HCT116 (cell line): Measurements from ENCODE around the gene ASRGL1. TPM values are rescaled to one million over a fixed set of nuclear protein-coding genes. Genes with fewer than 3 reads are reported as not detected.

Source experiments
- ATAC-seq: fragments of 200-7000 bp; cut with Tn5 transposase; 2 replicates; pipeline ENCODE4 v1.9.1; 2020; ENCODE audit warnings: mild to moderate bottlenecking, moderate library complexity
- BruUV-seq: library from RNA; stranded (reverse); fragments of 400-500 nt; replicated peaks from 2 replicates; lab custom pipeline; 2021; lab: Mats Ljungman, UMichigan
- CTCF ChIA-PET: fragments of 300-600 bp; sonication (Branson Sonifier 250); formaldehyde crosslinking; loops from one replicate; lab custom pipeline; 2021; ENCODE audit warnings: antibody characterized with exemption; lab: Charles Lee
- POLR2A ChIA-PET: fragments of 300-600, 350-600 bp; sonication (Branson Sonifier 250); formaldehyde crosslinking; loops from one replicate; lab custom pipeline; 2021; ENCODE audit warnings: antibody characterized with exemption; lab: Charles Lee
- RAD21 ChIA-PET, 2 experiments: fragments of 300-600 bp; sonication (Branson Sonifier 250); formaldehyde crosslinking; loops; one replicate each; lab custom pipeline; 2023; ENCODE audit warnings: low total read pairs in 2 of 2; ENCODE audit not compliant: uncharacterized antibody in 2 of 2, unreplicated experiment in 2 of 2, low non-redundant PET in 1 of 2; lab: Charles Lee
- DNase-seq: peaks from one replicate; pipeline ENCODE4 v3.0.0-alpha.2; 2010; ENCODE audit warnings: low read depth, low spot score
- H2AFZ ChIP-seq: fragments of 200-600 bp; shearing (Covaris generic), sonication (generic); 2 replicates; pipeline ENCODE4 v1.6.1; 2017; ENCODE audit warnings: low read depth, mixed run types, mixed read lengths, antibody characterized with exemption, low read length; ENCODE audit not compliant: poor library complexity, severe bottlenecking
- H3K27ac ChIP-seq: 2 replicates; pipeline ENCODE4 v1.5.1; 2012; ENCODE audit warnings: low read depth, low read length
- H3K27me3 ChIP-seq: fragments of 200-600 bp; sonication (generic); 2 replicates; pipeline ENCODE4 v1.6.1; 2016; ENCODE audit warnings: mixed run types, low read length, mixed read lengths; ENCODE audit not compliant: insufficient read depth
- H3K36me3 ChIP-seq, 2 experiments: fragments of 200-500 bp in 1 of 2; fragments of 200-600 bp in 1 of 2; sonication (Bioruptor generic) in 1 of 2; sonication (generic) in 1 of 2; 2 replicates each; pipeline versions ENCODE4 v1.5.1 to v1.6.1; 2014 to 2016; ENCODE audit warnings: low read length in 2 of 2, inconsistent platforms in 1 of 2, mixed read lengths in 1 of 2, mixed run types in 1 of 2; ENCODE audit not compliant: insufficient read depth in 2 of 2, control insufficient read depth in 1 of 2
- H3K4me1 ChIP-seq, 2 experiments: fragments of 200-600 bp in 1 of 2; sonication (generic) in 1 of 2; 2 replicates each; pipeline versions ENCODE4 v1.5.1 to v1.6.1; 2012 to 2017; ENCODE audit warnings: low read length in 2 of 2, inconsistent platforms in 1 of 2, mild to moderate bottlenecking in 1 of 2, mixed read lengths in 1 of 2, mixed run types in 1 of 2, moderate library complexity in 1 of 2; ENCODE audit not compliant: insufficient read depth in 2 of 2, control insufficient read depth in 1 of 2
- H3K4me2 ChIP-seq: fragments of 200-600 bp; sonication (generic); 2 replicates; pipeline ENCODE4 v1.6.1; 2017; ENCODE audit warnings: mixed run types, low read length, mixed read lengths
- H3K4me3 ChIP-seq, 2 experiments: fragments of 200-600 bp in 1 of 2; sonication (generic) in 1 of 2; replicated peaks in 1 of 2; 2 replicates each; pipeline ENCODE4 v1.5.1; 2011 to 2016; ENCODE audit warnings: low read length in 2 of 2, control low read depth in 1 of 2, low read depth in 1 of 2, mild to moderate bottlenecking in 1 of 2, mixed read lengths in 1 of 2, mixed run types in 1 of 2
- H3K79me2 ChIP-seq: fragments of 200-600 bp; sonication (generic); 2 replicates; pipeline ENCODE4 v1.6.1; 2017; ENCODE audit warnings: mild to moderate bottlenecking, mixed run types, low read length, moderate library complexity, mixed read lengths; ENCODE audit not compliant: insufficient read depth
- H3K9ac ChIP-seq: fragments of 200-600 bp; sonication (generic); 2 replicates; pipeline ENCODE4 v1.6.1; 2016; ENCODE audit warnings: low read length, mixed read lengths
- H3K9me2 ChIP-seq: fragments of 200-600 bp; sonication (generic), shearing (Covaris generic); 2 replicates; pipeline ENCODE4 v1.6.1; 2017; ENCODE audit warnings: mixed run types, mild to moderate bottlenecking, moderate library complexity; ENCODE audit not compliant: insufficient read depth
- H3K9me3 ChIP-seq, 2 experiments: fragments of 200-500 bp in 1 of 2; fragments of 200-600 bp in 1 of 2; sonication (Bioruptor generic) in 1 of 2; sonication (generic) in 1 of 2; 2 replicates each; pipeline ENCODE4 v1.6.1; 2014 to 2017; ENCODE audit warnings: low read length in 2 of 2, mixed read lengths in 2 of 2, inconsistent platforms in 1 of 2, low read depth in 1 of 2, mild to moderate bottlenecking in 1 of 2, mixed run types in 1 of 2, moderate library complexity in 1 of 2; ENCODE audit not compliant: control insufficient read depth in 1 of 2, insufficient read depth in 1 of 2
- H4K20me1 ChIP-seq: fragments of 200-600 bp; sonication (generic), shearing (Covaris generic); 2 replicates; pipeline ENCODE4 v1.6.1; 2017; ENCODE audit warnings: mixed run types, mild to moderate bottlenecking, moderate library complexity; ENCODE audit not compliant: insufficient read depth
- CBX3 ChIP-seq: IDR thresholded peaks from 2 replicates; pipeline ENCODE4 v1.6.1; 2012; ENCODE audit warnings: low read depth
- EGR1 ChIP-seq: IDR thresholded peaks from 2 replicates; pipeline ENCODE4 v1.6.1; 2012; ENCODE audit warnings: low read depth
- ELF1 ChIP-seq: IDR thresholded peaks from 2 replicates; pipeline ENCODE4 v1.6.1; 2012; ENCODE audit warnings: low read depth, borderline replicate concordance
- EZH2 ChIP-seq: fragments of 200-600 bp; sonication (generic); IDR thresholded peaks from 2 replicates; pipeline ENCODE4 v1.6.1; 2017; ENCODE audit warnings: antibody characterized with exemption, mixed run types
- FOSL1 ChIP-seq: IDR thresholded peaks from 2 replicates; pipeline ENCODE4 v1.6.1; 2012; ENCODE audit warnings: low read depth
- JUND ChIP-seq: IDR thresholded peaks from 2 replicates; pipeline ENCODE4 v1.6.1; 2012
- POLR2A ChIP-seq: IDR thresholded peaks from 2 replicates; pipeline ENCODE4 v1.7.0; 2011; ENCODE audit warnings: borderline replicate concordance; ENCODE audit not compliant: insufficient read depth, insufficient read length; ENCODE audit errors: extremely low read depth
- POLR2AphosphoS5 ChIP-seq: IDR thresholded peaks from 2 replicates; pipeline ENCODE4 v1.6.1; 2011; ENCODE audit warnings: mild to moderate bottlenecking, low read depth, low read length, moderate library complexity
- SIN3A ChIP-seq: IDR thresholded peaks from 2 replicates; pipeline ENCODE4 v1.6.1; 2012; ENCODE audit warnings: low read depth
- SRF ChIP-seq: IDR thresholded peaks from 2 replicates; pipeline ENCODE4 v1.6.1; 2012; ENCODE audit warnings: low read depth
- TCF7L2 ChIP-seq: IDR thresholded peaks from 2 replicates; pipeline ENCODE4 v1.7.0; 2011; ENCODE audit warnings: borderline replicate concordance, inconsistent platforms; ENCODE audit not compliant: insufficient read depth, insufficient read length; ENCODE audit errors: extremely low read depth
- YY1 ChIP-seq: IDR thresholded peaks from 2 replicates; pipeline ENCODE4 v1.6.1; 2011; ENCODE audit warnings: low read length, low read depth, moderate library complexity, mild to moderate bottlenecking; ENCODE audit not compliant: insufficient replicate concordance; ENCODE audit errors: extremely low read depth
- ZFX ChIP-seq: fragments of 450-650 bp; IDR thresholded peaks from 2 replicates; pipeline ENCODE4 v1.6.1; 2017
- ZNF274 ChIP-seq: fragments of 200-500 bp; sonication (Bioruptor generic); IDR thresholded peaks from 2 replicates; pipeline ENCODE4 v1.6.1; 2014; ENCODE audit warnings: mild to moderate bottlenecking, low read depth, low read length, inconsistent platforms
- intact Hi-C: fragments of 100-400 bp; cut with micrococcal nuclease; formaldehyde crosslinking; loops from 2 replicates; pipeline ENCODE4 v1.10.0; 2022
- total RNA-seq: library from RNA; stranded (reverse); gene quantifications from one replicate; pipeline ENCODE4 v1.2.1, GENCODE V29; 2021; ENCODE audit not compliant: unreplicated experiment
- TF ChIP-seq, protein P1 (sequence below): IDR thresholded peaks from 2 replicates; pipeline ENCODE4 v1.6.1; 2012
- TF ChIP-seq, protein P2 (sequence below), 3 experiments: fragments of 200-600 bp in 1 of 3; sonication (generic) in 1 of 3; IDR thresholded peaks in 2 of 3; conservative IDR thresholded peaks in 1 of 3; 2 replicates each; pipeline ENCODE4 v1.5.1; 2012 to 2017; ENCODE audit warnings: low read depth in 2 of 3, low read length in 2 of 3, antibody characterized with exemption in 1 of 3, borderline replicate concordance in 1 of 3, control low read depth in 1 of 3, mild to moderate bottlenecking in 1 of 3, mixed read lengths in 1 of 3, mixed run types in 1 of 3, moderate library complexity in 1 of 3; ENCODE audit not compliant: insufficient read depth in 1 of 3
- TF ChIP-seq, protein P3 (sequence below): IDR thresholded peaks from 2 replicates; pipeline ENCODE4 v1.6.1; 2012

Gene ASRGL1
- total RNA-seq, 1 experiment from 2014 or later: 27.6 TPM

DNA sequence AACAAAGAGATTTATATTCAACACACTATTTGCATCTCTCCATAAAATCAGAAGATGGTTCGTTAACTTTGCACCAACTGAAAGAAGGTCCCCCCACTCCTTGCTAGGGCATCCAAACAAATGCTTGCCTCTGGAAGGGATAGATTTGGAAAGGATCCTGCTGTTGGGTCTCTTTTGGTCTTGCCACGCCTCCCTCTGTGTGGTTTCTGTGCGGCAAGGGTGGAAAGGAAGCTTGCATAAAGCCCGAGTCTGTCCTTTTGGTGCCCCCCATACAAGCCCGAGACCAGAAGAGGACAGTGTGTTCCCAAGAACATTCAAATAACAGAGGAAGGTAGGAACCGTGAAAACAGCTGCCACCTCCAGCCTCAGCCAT is 96.6 kb downstream of the ASRGL1 start:
- no peak overlapping the region for H3K27ac ChIP-seq
- no peaks in the 10 kb centered on the region for H3K27me3 ChIP-seq
- H2AFZ ChIP-seq: no peak overlapping the region
- RAD21 ChIA-PET: interaction anchor here in 1 of 2 experiments (0.9 kb wide), 1 partner anchor 9 kb away, joined by 5 read pairs; no protein-coding TSS in a partner anchor
- POLR2A ChIA-PET: no interaction called here
- TF ChIP-seq POLR2A (no peak), CBX3 (no peak), ZFX (no peak), FOSL1 (no peak), ELF1 (no peak)
- TF ChIP-seq, protein P1, sequence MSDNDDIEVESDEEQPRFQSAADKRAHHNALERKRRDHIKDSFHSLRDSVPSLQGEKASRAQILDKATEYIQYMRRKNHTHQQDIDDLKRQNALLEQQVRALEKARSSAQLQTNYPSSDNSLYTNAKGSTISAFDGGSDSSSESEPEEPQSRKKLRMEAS: no peak
- no peak overlapping the region for H3K9ac ChIP-seq
- H3K4me3 ChIP-seq: no peak overlapping the region
- CTCF ChIA-PET: interaction anchor here (2.0 kb wide), 1 partner anchor 9 kb away, joined by 9 read pairs; no protein-coding TSS in a partner anchor
- H4K20me1 ChIP-seq: no peaks in the 10 kb centered on the region
- H3K4me1 ChIP-seq: no peaks in the 10 kb centered on the region
- no peaks in the 10 kb centered on the region for H3K36me3 ChIP-seq
- ATAC-seq (no peak), DNase-seq (no peak)
- no TSS peak for BruUV-seq
- no peaks in the 10 kb centered on the region for H3K9me2 ChIP-seq
- H3K79me2 ChIP-seq: no peaks in the 10 kb centered on the region
- no peaks in the 10 kb centered on the region for H3K9me3 ChIP-seq
- no peak overlapping the region for H3K4me2 ChIP-seq
- intact Hi-C loops: no loop called here

DNA sequence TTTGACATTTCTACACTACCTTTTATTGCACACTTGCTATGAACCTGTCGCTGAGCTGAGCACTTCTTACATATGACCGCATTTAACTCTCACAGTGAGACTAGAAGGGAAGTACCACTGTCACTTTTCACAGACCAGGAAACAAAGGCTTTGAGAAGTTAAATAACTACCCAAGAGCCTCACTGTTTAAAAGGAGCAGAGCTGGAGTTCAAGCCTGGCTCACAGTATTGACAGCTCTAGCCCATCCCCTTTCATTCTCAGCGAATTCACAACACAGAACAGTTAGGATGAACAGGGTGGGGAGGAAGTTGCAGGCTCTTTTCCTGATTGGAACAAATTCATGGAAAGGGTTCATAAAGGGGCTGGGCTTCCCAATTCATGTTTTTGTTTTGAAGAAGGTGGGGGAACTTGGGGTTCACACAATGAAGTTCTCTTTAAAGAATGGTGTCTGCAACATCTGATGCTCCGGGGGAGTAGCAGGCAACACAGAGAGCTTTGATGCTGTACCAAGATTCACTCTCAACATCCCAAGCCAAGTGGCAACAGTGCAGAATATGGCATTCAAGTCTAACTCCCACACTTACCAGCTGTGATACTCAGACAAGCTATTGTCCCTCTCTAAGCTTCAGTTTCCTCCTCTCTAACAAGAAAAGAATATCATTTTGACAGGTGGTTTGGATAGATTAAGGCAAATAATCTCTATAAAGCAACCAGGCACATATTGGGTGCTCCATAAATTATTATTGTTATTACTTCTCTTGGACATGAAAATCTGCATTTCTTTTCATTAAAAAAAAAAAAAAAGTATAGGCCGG is 98.8 kb downstream of the ASRGL1 start:
- ChIA-PET RAD21 (no interaction called here), CTCF (interaction anchor here (2.5 kb wide), 1 partner anchor 12 kb away, joined by 13 read pairs; no protein-coding TSS in a partner anchor), POLR2A (interaction anchor here (1.0 kb wide), 1 partner anchor 11 kb away, joined by 4 read pairs; no protein-coding TSS in a partner anchor)
- DNase-seq (no peak), ATAC-seq (no peak)
- Histone ChIP-seq H3K36me3 (no peaks in the 10 kb centered on the region), H3K27ac (no peak overlapping the region), H2AFZ (no peak overlapping the region), H3K4me3 (no peak overlapping the region), H3K4me1 (peaks cover 4 to 7% of the 10 kb centered on the region in 2 experiments; a peak in 3 of 4 replicates), H3K4me2 (no peak overlapping the region), H3K9me3 (no peaks in the 10 kb centered on the region), H3K27me3 (no peaks in the 10 kb centered on the region), H3K9ac (no peak overlapping the region), H4K20me1 (no peaks in the 10 kb centered on the region), H3K79me2 (no peaks in the 10 kb centered on the region), H3K9me2 (no peaks in the 10 kb centered on the region)
- intact Hi-C loops: no loop called here
- TF ChIP-seq YY1 (no peak), SRF (no peak), SIN3A (no peak), TCF7L2 (no peak), EGR1 (no peak), EZH2 (no peak), ZNF274 (no peak), JUND (no peak), POLR2A (no peak), CBX3 (no peak), POLR2AphosphoS5 (no peak)
- TF ChIP-seq, protein P2, sequence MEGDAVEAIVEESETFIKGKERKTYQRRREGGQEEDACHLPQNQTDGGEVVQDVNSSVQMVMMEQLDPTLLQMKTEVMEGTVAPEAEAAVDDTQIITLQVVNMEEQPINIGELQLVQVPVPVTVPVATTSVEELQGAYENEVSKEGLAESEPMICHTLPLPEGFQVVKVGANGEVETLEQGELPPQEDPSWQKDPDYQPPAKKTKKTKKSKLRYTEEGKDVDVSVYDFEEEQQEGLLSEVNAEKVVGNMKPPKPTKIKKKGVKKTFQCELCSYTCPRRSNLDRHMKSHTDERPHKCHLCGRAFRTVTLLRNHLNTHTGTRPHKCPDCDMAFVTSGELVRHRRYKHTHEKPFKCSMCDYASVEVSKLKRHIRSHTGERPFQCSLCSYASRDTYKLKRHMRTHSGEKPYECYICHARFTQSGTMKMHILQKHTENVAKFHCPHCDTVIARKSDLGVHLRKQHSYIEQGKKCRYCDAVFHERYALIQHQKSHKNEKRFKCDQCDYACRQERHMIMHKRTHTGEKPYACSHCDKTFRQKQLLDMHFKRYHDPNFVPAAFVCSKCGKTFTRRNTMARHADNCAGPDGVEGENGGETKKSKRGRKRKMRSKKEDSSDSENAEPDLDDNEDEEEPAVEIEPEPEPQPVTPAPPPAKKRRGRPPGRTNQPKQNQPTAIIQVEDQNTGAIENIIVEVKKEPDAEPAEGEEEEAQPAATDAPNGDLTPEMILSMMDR (IDR thresholded peaks at IDR 0.05 in 2 of 3, conservative IDR thresholded peaks at IDR 0.05 in 1 of 3; ENCODE audit: borderline replicate concordance in 1 of 3, insufficient read depth in 1 of 3, low read depth in 2 of 3, low read length in 2 of 3): no peak
- TF ChIP-seq, protein P1: no peak
- TF ChIP-seq, protein P3, sequence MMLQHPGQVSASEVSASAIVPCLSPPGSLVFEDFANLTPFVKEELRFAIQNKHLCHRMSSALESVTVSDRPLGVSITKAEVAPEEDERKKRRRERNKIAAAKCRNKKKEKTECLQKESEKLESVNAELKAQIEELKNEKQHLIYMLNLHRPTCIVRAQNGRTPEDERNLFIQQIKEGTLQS: no peak
- BruUV-seq: no TSS peak
